GM04504 (cell line): ENCODE data around the gene IGFL4.

ENCODE experiments used
- DNase-seq: peaks from one replicate; pipeline ENCODE4 v3.0.0-alpha.2; 2012; ENCODE audit warnings: low read depth

The IGFL4 gene

DNA sequence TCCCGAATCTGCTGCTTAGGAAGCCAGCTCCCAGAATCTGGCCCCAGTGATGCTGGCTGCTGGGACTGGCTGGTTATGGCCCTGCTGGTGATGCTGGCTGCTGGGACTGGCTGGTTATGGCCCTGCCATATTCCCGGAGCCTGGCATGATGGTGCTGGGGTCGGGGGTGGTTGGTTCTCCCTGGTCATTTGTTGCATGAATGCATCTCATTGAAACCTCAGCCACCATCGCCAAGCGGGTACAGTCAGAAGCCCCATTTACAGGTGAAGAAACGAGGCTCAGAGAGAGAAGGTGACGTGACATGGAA is 20.0 kb downstream of the IGFL4 start:
- no peak for DNase-seq

DNA sequence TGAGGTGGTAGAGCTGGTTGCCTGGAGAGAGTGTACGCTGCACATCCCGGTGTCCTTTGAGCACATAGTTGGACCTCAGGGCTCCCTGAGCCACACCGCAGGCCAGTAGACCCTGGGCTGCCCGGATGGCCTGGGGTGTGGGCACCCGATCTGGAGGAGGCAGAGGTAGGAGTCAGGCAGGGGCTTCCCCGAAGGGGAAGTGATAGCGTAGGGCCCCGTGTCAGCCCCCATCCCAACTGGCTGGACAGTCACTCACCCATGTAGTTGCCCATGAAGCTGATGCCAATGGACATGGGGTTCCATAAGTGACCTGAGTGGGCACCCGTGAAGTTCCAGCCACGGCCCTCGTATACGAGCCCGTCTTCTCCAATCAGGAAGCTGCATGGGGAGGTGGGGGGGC is 21.5 kb downstream of the IGFL4 start:
- no peak for DNase-seq

DNA sequence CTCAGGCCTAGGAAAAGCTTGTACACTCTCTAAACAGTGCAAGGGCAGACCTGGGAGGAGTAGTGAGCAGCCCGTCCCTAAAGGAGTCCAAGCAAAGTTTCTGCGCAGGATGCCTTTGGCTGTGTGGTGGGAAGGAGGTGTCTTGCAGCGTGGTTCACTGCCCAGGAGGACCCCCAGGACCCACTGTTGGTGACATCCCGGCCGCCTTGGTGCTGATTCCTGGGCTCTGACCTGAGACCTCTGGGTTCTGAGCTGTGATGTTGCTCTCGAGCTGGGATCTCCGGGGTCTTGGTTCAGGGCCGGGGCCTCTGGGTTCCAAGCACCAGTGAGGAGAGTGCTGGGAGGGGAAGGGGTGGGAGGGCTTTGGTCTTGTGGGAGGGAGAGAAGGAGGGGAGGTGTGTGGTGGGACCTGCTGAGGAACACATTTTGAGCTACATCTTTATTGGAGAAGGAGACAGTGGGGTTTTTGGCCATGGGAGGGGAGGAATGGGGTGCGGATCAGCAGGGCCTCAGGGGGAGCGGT is 22.0 kb downstream of the IGFL4 start:
- no peak for DNase-seq

DNA sequence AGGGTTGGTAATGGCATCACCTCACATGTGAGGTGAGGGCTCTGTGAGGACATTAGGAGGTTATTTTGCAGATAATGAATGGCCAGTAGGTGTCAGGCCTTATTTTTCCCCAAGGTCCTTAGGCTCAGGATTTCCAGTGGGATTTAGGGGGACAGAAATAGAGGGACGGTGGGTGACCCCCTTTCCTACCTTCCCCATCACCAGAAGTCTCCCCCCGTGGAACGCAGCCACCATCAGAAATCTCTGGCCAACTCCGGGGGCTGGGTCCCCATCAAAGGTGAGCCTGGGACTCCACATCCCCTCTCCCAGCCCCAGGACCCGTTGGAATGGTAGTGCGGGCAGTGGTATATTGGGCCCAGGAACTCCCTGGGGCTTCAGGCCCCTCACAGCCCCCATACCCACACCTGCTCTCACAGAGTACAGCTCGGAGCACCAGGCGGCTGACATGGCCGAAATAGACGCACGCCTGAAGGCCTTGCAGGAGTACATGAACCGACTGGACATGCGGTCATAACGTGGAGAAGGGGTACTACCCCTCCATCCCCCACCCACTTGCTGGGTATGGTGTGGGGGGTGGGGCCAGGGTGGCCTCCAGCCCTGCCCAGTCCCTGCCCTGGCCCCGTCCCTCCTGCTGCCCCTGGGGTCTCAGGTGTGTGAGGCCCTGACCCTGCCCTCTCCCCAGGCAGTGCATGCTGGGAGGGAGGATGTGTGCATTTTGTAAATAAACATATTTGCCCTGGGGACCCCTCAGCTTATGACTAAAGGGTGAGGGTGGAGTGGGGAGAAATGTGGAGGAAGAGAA is 22.7 kb downstream of the IGFL4 start:
- DNase-seq = no peak

DNA sequence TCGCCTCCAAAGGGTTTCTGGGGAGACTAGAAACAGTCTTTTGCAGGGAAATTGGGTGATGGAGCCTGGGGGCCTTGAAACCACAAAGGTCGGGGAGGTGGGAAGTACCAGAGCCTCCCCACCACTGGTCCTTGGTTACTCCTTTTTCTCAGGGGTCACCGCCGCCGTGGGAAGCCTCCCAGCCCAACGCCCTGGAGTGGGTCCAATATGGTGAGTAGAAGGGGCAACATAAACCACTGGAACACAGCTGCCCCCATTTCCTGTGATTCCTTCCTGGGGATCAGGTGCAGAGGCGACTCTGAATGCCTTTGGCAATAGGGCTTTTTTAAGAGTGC is 23.7 kb downstream of the IGFL4 start:
- no peak for DNase-seq

DNA sequence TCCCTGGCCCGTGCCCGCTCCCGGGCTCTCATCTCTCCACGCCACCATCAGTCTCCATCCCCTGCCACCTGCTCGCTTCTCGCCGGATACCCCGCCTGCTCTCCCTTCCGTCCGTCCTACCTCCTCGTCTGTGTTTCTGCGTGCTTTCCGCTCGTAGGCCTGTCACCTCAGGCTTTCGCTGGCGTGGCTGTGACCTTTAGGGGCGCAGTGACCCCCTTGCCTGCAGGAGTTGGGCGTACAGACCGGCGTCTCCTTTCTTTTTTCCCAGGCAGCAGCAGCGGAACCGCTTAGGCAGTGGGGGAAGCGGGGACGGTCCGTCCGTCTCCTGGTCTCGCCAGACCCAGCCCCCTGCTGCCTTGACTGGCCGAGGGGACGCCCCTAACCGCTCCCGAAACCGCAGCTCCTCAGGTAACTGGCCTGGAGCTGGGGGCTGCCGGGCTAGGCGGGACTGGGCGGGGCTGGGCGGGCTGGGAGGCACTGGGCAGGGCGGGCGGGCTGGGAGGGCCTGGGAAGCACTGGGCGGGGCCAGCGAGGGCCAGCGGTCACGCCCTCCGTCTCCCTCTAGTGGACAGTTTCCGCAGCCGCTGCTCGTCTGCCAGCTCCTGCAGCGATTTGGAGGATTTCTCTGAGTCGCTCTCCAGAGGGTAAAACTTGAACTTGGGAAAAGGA is 24.2 kb downstream of the IGFL4 start:
- peak; percentile 37 for DNase-seq

DNA sequence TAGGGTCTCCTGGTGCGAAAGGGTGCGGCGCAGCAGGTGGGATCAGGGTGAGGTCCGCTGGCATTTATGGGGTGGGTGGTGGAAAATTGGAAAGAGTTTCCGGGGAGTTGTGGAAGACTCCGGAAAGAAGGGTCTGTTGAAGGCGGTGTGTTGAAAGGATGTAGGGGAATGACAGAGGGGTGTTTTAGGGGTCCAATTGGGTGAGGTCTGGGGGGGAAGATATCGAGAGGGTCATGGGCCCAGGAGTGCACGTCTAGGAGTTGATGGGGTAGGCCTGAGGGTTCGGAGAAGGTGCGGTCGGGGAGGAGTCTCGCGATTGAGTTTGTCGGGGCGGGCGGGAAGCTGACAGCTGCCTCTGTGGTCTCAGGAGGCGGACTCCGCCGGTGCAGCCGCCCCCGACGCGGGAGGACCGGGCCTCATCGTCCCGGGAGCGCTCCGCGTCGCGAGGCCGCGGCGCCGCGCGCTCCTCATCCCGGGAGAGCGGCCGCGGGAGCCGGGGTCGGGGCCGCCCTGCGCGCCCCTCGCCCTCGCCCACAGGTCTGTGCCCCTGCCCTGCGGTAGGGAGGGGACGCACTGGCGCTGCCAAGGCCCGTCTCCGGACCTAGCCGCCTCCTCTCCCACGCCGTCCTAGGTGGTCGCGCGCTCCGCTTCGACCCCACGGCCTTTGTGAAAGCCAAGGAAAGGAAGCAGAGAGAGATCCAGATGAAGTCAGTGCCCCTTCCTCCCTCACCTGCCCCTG is 24.9 kb downstream of the IGFL4 start:
- DNase-seq = no peak

DNA sequence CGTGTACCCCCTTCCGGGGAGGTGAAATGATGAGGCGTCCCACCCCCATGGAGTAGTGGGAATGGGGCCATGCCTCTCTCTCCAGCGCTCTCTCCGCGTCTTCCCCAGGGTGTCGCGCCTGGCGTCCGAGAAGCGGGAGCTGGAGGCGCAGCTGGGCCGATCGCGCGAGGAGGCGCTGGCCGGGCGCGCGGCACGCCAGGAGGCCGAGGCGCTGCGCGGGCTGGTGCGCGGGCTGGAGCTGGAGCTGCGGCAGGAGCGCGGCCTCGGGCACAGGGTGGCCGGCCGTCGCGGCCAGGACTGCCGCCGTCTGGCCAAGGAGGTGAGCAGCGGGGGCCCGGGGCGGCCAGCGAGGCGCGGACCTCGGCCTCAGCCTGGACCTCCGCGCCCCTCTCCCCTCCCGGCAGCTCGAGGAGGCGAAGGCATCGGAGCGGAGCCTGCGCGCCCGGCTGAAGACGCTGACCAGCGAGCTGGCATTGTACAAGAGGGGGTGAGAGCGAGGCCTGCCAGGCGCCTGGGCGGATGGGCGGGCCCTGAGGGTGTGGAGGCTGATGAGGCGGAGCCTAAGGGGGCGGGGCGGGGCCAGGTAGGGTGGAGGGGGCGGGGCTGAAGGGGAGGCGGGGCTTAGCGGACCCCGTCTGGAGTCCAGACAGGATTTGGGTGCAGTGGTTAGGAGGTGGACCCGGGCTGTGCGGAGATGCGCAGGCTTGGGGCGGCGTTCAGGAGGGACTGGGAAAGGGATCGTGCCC is 25.7 kb downstream of the IGFL4 start:
- no peak for DNase-seq

DNA sequence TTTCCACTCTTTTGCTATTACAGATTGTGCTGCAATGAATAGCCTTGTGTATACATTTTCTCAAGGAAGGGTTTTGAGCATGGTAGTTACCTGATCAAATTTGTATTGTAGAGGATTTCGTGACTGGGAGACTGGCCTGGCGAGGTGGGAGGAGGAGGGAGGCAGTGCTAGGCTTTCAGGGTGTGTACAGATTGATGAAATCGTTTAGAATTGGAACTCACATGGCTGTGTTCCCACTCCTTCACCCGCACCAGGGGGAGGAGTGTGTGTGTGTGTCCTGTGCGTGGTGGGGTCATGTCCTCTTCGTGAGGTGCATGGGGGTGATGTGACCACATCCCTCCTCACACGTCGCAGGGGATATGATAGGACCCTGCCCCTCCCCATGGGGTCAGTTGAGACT is 26.3 kb downstream of the IGFL4 start:
- DNase-seq = no peak

DNA sequence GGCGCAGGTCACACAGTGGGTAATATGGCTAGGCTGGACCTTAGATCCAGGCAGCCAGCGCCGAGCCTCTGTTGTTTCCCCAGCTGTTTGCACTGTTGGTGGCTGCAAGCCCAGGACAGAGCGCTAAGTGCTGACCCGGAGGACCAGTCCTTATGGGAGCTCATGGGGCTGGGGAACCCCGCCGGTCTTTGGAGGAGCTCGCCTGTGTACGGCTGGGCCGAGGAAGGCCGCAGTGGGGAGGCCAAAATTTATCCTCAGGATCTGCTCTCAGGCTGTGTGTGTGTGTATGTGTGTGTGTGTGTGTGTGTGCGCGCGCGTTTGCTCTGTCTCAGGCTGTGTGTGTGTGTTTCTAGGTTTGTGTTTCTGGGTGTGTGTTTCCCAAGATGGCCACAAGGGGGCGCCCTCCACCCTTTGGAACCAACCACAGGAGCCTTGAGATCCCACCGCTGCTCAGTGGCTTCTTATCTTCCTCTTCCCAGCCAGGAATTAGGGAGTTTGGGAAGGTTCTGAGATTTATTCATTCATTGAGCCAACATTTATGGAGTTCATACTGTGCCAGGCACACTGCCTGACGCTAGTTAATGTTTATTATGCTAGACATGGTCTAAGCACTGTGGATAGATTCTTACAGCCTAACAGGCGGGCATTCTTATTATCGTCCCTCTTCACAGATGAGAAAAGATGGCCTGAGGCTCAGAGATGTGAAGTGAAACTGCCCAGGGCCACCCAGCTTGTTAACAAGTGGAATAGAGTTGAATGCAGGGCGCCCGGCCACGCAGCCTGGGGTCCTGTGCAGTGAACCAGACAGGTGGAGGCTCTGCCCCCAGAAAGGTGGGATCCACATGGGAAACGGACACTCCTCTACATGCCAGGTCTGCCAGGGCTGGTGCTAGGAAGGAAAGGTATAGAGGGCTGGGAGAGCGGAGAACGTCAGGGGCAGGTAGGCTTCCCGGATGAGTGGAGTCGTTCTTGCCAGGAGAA is 31.0 kb downstream of the IGFL4 start:
- DNase-seq = no peak

DNA sequence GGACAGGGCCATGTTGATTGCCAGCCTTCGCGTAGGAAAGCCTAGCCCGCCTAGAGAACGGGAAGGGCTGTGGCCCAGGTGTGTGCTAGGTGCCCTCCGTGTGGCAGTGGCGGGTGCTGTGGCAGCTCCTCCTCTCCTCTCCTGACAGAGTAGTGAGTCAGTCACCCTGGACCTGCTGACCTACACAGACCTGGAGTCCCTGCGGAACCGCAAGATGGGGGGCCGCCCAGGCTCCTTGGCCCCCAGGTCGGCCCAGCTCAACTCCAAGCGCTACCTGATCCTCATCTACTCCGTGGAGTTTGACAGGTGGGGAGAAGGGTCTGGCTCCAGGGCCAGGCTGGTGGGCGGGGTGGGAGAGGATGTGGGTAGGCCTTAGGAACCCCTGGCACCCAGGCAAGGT is 34.4 kb downstream of the IGFL4 start:
- no peak for DNase-seq

DNA sequence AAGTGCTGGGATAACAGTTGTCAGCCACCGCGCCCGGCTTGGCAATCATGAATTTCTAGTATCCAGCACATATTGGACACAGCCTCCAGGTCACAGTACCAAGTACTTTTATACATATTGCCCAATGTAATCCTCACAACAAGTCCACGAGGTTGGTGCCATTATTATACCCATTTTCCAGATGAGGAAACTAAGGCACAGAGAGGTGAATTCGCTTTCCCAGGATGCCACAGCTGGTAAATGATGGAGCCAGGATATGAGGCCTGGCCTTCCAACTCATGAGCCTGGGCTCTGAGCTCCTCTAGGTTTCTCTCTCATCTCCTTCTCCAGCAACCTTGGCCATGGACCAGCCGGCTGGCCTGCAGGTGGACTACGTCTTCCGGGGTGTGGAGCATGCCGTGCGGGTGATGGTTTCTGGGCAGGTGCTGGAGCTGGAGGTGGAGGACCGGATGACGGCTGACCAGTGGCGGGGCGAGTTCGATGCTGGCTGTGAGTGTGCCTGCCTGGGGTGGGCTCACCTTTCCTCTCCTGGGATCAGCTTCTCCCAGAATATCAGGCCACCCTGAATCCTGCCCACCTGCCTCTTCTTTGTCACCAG is 38.0 kb downstream of the IGFL4 start:
- no peak for DNase-seq

DNA sequence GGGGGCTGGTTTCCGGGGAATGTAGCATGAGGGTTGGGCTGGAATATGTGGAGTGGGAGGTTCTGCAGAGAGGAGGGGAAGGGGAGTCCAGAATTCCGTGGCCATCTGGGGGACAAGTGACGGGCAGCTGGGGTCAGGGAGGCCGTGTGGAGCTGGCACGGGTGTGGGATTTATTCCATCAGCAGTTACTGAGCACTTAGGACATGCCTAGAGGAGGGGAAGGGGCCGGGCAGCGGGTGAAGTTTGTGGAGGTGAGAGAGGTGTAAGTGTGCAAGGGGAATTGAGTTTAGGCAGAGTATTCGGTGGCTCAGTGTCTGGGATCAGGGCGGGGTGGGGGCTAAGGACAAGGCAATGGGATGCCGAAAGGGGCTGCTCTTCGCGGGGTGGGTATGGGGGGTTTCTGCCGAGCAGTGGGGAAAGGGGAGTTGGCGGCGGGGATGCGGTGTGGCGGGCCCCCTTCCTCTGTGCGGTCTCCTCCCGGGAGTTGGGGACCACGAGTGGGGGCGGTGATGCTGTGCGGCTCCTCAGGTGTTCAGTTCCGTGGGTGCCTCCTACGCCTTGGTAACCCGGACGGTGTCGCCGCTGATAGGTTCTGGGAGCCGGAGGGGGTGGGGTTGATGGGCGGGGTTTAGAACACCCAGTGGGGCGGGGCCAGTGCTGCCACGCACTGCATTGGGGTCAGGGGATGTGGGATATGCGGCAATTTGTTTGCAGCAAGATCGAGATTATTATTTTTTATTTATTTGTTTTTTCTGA is 40.1 kb downstream of the IGFL4 start:
- no peak for DNase-seq

DNA sequence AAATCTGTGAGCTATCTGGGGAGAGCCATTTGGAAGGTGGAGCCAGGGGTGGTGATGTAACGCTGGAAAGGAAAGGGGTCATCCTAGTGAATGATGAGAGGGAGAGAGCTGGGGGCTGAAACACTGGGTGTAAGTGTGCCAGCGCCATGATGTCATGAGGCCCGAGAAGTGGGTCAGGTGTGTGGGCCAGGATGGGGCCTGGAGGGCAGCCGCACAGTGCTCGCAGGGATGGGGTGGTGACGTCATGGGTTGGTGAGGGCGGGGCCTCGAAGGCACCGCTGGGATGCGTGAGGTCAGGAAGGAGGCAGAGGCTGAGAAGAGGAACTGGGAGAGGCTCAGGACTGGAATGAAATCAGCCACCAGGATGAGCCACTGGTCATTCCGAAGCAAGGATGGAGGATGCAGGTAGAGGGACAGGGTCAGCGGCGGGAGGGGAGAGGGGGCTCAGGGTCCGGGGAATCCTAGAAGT is 41.1 kb downstream of the IGFL4 start:
- DNase-seq = no peak

DNA sequence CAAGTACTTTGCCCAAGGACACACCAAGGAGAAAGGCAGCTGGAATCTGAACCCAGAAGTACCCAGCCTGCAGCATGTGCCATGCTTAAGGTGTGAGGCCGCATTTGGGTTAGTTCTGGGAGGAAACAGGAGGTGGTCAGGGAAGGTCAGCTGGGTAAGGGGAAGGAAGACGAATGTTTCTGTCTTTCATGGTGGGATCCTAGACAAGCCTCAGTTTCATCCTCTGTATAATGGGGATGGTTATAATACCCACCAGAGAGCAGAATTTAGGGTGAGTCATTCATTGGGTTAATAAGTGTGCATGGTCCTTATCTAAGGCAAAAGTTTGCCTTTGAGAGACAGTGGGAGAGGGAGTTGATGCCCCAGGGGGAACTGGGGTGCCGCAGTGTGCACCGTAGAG is 42.0 kb downstream of the IGFL4 start:
- DNase-seq = no peak

DNA sequence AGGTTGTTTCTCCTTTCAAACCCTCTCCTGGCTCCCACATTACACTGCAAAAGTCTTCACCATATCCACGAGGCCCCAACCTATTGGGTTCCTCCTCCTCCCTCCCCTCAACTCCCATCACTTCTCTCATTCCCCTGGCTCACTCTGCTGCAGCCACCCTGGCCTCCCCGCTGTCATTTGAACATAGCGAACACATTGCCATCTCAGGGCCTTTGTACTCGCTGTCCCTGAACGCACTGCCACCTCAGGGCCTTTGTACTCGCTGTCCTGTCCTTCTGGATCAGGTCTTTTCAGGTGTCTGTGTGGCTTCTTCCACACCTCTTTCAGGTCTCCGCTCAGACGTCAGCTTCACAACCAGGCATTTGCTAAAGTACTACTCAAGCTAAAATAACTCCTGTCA is 43.9 kb downstream of the IGFL4 start:
- no peak for DNase-seq

DNA sequence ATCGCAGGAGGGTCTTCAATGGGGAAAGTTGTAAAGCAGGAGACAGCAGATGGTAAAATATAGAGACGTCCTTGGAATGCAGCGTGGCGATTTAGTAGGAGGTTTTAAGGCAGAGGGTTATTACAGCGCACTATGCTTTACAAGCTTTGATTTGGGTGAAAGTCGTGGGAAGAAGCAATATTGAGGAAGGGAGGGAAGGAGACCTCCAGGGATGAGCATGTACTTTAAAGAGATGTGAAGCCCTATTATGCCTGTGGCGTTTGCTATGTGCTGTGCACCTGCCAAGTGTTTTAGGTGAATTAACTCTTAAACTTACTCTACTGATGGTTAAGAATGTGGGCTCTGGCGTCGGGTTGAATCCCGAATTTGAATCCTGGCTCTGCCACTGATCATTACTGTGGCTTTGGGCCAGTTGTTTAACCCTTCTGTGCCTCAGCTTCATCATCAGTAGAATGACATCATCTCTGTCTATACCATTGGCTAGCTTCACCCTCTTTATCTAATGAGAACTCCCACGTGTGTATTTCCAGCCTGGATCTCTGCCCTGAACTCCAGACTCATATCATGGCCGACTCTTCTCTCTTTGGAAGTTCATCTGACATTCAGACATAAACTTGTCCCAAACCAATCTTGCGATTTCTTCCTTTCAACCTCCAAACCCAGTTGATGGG is 45.0 kb downstream of the IGFL4 start:
- no peak for DNase-seq

DNA sequence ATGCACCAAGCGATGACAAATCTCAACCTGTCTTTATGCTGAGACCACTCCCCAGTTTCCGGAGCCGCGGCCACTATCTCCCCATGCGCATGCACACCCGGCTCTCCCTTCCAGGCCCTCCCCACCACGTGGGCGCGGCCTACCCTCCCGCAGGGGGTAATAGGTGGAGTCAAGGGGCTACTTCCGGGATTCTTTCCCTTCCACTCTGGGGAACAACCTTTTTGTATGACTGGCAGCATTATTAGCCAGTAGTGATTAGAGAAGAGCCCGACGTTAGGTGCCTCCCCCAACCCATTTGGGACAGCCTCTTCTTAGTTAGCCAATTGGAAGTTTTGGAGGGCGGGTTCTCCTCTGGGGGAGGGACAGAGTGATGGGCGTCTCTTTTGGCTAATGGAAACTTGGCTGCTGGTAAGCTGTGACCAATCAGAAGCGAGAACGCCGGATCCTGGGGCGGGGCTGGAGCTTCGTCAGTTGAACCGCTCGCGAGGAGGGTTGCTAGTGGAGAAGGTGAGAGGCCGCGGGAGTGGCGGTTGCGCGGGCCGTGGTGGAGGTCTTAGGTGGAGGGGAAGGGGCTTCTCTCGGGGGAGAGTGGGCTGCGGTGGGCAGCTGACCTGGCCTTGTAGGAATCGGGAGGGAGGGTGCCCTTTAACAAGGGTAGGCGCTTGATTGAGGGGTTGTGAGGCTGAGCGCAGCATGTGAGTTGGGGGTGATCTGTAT is 45.6 kb downstream of the IGFL4 start, which contains the start of gene CCDC61:
Gene CCDC61, plus strand, starts transcription at position 470 of the 717 bp plus-strand sequence. CDS start 7,552 bp downstream, outside the sequence.
- peak; percentile 100 for DNase-seq
